T-helper 2 cell (primary cell): Measurements from ENCODE around the gene EVC2.

ENCODE experiments used
- DNase-seq, 5 experiments: peaks; one replicate each; pipeline versions ENCODE4 v3.0.0 to v3.0.0-alpha.2; 2012 to 2022

The EVC2 gene

DNA sequence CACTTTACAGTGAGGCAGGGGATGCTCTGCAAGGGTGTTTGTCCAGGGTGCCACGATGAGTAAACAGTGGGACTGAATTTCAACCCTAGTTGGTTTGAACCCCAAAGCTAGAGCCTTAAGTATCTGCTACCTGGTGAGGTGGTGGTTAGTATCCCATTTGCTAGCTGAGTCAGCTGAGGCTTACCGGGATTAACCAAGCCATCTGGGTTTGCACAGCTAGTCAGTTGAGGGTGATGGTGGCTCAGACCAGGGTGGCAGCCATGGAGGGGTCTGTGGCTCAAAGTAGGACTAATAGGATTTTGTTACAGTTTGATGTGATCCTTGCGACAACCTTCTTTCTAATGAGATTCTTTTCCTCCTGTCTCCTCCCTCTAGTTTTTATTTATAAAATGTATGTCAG is 4.6 kb upstream of the EVC2 start:
- DNase-seq, result no peak

DNA sequence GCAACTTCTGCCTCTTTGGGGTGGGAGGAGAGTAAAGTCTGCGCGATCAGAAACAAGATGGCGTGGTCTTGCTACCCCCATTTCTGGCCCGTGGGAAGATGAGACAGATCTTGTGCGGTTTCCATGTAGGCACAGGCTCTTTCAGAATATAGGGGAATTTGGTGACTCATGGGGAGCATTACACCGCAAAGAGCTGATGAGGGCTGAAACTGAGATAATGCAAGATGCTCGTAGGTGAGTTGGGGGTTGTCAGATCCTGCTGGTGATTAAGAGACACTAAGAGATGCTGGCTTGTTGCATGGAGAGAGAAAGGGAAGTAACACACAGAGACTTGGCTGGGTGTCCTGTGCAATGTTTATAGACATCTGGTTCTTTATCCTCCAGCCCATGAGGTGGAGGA is 4.2 kb upstream of the EVC2 start:
- peak in 2 of 5 experiments; percentile 19 to 63 for DNase-seq

DNA sequence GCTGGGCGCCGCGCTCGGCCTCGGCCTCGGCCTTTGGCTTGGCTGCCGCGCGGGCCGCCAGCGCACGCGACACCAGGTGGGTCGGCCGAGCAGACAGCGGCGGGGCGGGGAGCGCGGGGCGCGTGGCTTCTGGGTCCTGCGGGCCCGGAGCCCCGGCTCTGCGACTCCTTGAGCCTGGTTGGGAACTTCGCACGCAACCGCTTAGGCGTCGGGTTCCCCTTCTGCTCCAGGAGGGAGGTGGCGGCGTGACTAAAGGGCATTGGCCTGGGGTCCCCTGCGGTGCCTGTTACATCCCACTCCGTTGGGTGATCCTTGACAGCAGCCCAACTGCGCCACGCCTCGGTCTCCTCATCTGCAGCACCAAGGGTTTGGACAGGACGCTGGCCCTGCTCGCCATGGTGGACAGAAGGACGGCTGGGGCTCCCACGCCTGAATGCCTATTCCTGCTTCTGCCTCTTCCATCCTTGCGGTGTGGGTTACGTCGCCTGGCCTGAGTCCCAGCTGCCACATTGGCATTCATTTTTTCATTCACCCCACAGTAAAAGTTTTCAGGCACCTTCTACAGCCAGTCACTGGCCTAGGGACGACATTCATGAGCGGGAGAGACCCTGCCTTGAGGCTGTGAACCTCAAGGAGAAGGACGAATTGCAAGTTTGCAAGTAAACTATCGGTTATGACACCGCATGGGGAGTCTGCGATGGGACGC is 3.3 kb upstream of the EVC2 start:
- peak in 1 of 5 experiments; percentile 19 for DNase-seq

DNA sequence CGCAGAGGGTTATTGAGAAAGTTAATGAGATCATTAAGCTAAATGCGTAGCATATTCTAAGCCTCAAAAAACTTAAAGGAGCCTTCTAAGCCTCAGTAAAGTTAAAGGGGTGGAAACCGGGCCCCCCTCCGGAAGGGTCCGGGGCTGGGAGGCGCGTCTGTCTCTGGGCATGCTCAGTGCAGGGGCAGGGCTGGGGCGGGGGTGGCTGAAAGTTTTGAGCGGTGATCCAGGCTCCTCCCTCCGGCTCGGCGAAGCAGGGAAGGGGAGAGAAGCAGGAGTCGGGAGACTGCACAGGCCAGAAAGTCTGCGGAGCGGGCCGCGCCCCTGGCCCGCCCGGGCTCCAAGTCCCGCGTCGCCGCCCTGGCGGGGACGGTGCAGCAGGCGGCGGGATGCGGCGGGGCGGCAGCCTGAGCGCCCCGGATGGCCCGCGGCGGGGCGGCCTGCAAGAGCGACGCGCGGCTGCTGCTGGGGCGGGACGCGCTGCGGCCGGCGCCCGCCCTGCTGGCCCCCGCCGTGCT is 2.7 kb upstream of the EVC2 start, which contains the start of gene EVC:
Gene EVC, plus strand, starts transcription at position 241 of the 518 bp plus-strand sequence. Its CDS starts 180 bp downstream, at position 421.
- peak in 3 of 5 experiments; percentile 11 to 47 (median 24) for DNase-seq

DNA sequence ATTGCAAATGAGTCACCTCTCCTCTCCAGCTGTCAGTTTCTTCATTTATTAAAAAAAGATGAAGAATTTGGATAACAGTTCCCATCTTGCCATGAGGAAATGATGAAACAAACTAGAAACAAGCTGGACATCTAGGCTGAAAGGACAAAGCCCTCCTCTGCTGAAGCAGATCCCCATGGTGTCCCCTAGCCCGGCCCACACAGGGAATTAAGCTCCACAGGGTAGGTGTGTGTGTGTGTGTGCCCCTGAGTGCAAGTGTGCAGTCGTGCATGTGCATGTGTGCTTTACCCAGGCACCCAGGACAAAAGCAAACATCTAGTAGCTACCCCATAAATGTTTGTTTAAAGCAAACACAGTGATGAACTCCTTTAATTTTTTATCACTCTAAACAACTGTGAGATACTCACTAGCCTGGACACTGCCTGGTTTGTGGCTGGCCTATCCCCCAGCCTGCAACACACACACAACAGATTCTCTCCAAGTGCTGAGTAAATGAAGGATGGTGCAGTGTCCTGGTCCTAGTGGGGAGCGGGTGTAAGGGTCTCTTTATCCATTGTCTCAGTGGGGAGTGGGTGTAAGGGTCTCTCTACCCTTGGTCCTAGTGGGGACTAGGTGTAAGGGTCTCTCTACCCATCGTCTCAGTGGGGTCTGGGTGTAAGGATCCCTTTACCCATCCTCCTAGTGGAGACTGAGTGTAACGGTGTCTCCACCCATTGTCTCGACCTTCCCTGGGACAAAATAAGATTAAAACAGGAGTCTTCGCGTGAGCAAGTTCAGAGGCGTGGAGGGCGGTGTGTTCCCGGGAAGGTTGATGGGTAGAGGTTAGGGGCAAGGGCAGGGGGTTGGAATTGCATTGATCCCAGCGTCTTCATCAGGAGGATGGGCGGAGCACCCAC is 2.0 kb upstream of the EVC2 start:
- DNase-seq, result peak in 1 of 5 experiments; percentile 20

DNA sequence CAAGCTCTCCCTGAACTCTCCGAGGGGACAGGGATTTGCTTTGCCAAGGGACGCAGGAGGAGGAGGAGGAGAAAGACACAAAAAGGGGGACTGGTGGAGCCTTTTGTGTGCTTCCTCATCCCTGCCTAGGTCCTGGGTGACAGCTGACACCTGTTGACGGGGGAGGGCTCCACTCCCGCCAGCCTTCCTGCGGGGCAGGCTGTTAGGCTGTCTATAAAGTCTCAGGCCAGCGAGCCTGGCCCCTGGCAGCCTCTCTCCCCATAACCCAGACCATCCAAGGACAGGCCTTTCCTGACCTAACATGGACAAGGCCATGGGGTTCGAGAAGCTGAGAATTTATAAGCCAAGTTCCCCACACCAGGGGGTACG is 832 bp upstream of the EVC2 start:
- no peak for DNase-seq

DNA sequence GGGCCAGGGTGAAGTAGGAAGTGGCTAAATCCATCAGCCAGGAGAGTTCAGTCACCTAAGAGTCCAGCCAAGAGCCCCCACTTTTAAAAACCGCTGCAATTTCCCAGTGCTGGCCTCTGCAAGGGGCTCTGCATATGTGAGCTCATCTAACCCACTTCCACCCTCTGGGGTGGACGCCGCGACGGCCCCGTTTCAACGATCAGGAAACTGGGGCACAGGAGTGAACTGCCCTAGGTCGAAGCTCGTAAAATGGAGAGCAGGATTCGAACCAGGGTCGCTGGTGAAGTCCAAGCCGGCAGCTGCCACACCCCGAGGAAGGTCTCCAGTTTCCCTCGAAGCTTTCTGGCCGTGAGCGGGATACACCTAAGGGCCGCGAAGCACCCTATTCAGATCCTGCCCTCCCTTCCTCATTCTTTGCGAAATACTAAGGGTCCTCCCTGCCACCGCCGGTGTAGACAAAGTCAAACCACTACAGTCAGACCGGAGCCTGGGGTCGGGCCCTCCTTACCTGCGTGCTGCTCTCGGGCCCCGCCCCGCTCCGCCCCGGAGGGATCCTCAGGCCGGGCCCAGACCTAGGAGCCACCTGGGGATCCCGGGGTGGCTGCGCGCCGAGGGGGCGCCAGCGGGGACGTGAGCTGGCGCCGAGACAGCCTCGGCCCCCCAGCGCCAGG is 446 bp downstream of the EVC2 start:
- peak in 1 of 5 experiments; percentile 22 for DNase-seq

DNA sequence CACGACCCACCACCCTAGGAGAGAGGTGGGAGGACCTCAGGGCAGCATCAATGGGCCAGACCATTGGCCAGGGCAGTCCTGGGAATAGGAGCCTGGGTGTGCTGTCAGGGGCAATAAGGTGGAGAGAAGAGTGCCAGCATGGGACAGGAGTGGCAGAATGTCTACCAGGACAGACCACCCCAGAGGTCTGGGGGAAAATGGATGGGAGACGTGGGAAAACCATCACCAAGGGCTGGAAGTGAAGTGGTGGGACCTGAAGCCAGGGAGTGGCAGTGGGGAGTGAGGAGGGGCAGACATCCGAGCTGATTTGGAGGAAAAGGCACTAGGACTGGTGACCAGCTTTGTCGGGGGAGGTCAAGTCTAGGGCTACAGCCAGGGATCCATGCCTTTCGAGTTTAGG is 993 bp downstream of the EVC2 start:
- no peak for DNase-seq

DNA sequence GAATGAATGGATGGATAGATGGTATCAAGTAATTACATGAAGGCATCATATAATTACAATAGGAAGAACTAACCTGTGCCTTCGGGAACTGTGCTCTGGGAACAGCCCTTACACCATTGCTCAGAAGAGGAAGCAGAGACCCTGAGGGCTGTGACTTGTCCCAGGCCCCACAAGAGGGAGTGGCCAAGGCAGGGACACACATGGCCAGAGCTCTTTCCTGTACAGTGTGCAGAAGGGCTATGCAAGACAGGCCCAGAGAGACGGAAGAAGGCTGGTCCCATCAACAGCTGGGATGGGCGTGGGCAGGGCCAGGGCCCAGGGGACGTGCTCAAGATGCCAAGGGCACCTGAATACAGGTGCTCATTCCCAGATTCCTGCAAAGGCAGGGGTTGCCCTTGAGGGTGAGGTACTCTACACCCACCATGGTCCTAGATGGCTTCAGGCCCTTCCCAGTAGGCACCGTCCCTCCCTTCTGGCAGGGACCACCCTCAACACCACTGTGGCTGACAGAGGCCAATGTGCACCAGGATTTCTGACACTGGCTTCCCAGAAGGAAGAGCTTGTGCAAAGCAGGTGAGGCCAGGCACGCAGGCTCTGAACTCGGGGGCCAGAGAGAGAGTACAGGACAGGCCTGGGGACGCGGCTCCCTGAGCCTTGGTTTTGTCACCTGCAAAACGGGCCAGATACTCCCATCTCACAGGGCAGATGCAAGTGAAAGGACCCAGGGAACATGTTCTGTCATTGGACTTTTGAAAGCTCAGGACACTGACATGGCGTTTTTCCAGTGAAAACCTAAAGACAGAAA is 1.7 kb downstream of the EVC2 start:
- DNase-seq, result no peak

DNA sequence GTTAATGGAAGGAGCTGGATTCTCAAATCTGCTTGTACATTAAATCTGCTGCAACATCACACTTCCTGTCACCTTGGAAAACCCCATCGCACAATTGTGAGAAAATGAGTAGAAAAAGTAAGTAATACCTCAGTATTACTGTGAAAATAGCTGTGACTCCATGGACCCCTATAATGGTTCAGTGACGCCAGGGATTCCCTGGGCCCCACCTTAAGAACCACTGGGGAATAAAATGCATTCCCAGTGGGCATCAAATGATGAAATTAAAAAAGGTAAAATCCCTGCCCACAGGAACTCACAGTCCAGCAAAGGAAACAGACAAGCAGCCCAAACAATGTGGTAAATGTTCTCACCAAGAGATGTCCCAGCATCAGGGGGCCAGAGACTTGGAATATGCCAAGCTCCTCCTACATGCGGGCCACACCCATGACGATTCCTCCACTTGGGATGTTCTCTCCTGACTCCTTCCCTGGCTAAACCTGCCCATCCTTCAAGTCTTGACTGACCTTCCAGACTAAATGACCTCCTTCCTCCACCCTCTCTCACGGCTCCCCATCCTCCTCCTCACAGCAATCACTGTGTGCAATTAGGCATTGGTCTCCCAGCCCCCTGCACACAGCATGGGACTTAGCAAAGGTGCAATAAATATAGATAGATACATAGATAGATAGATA is 2.6 kb downstream of the EVC2 start:
- no peak for DNase-seq

DNA sequence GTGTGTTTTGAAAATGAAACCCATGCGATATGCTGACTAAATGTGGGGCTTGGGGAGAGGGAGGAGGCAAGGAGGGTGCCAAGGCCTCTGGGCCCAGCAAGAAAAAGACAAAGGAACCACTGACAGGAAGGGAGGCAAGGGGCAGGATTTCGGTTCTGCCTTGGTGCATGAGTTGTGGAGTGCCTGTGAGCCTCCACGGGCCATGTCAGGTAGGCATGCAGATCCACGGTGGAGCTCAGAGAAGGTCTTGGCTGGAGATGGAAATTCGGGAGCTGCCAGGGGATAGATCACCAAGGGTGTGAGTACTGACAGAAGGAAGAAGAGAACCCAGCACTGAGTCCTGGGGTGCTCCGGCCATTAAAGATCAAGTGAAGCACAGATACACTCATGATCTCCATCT is 4.1 kb downstream of the EVC2 start:
- no peak for DNase-seq

DNA sequence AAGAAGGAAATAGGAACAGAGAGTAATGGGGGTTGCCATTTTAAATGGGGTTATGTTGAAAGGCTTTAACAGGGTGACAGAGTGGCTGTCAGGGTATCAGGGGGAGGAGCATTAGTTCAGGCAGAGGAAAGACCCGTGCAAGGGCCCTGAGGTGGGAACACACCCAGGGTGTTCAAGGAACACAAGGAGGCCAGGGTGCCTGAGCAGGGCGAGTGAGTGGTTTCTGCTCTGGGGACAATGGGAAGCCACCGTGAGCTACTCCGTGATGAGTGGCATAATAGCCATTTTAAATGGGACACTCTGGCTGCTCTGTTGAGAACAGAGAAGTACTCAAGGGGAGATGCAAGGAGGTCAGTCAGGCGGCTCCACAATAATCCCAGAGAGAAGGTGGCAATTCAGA is 4.5 kb downstream of the EVC2 start:
- DNase-seq, result no peak

DNA sequence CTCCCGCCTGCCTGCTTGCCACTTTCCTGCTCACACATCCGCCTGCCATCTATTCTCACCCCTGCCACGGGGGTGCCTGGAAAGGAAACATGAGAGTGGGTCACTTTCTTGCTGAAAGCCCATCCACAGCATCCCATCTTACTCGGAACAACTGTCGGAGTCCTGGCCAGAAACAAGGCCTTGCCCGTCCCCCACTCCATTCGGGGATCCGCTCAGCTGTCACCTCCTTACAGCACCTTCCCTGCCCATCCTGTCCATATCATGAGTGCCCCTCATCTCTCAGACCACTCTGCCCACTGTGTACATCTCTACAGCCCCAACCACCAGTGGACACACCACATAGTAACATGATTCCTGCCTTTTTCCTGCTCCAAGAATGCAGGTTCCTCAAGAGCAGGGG is 6.4 kb downstream of the EVC2 start:
- no peak for DNase-seq

DNA sequence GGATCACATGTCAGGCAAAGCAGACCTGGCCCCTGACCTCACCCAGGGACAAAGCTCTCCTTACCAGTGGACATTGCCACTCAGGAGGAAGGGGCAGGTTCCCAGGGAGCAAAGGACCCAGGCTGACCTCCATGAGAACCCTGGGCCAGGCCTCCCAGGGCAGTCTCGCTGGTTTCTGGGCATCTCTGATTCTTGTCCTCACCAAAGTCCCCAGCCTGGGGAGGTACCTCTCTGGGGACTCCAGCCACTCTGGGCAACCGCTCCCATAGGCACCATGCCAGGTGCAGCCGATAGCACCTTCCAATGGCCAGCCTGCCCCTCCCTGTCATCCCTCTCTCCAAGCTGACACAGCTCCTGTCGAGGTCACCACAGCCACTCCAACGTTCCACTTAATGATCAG is 7.9 kb downstream of the EVC2 start:
- DNase-seq, result no peak

DNA sequence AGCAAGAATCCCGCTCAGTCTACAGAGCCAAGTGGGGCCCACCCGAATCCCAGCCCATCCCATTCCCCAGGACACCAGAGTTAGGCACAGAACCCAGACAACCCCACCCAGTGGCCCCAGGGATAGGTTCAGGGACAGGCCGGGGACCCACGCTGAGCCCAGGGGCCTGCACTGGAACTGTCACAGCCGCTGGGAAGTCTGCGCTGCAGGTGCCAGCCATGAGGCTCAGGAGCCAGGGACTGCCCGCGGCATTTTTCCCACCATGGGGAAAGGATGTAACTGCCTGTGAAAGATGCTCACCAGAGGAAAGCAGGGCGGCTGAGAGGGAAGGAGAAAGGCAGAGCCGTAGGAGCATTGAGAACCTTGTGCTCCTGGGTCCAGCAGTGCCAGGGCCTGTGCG is 12.0 kb downstream of the EVC2 start:
- DNase-seq, result no peak

DNA sequence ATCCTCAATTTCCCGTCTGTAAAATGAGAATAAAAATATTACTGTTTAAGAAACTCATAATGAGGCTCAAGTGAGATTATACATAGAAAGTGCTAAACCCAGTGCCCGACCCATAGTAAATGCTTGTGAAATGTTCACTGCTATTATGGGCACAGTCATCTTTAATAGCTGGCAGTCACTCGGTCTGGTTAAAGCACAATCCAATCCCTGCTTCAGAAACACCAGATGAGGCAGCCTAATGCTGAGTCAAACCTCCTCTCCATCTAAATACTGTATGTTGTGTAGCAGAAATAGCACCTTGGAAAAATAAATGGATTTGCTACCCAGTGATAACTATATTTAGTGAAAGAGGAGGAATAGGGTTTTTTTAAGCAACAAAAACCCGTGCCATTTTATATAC is 14.5 kb downstream of the EVC2 start:
- DNase-seq, result no peak

DNA sequence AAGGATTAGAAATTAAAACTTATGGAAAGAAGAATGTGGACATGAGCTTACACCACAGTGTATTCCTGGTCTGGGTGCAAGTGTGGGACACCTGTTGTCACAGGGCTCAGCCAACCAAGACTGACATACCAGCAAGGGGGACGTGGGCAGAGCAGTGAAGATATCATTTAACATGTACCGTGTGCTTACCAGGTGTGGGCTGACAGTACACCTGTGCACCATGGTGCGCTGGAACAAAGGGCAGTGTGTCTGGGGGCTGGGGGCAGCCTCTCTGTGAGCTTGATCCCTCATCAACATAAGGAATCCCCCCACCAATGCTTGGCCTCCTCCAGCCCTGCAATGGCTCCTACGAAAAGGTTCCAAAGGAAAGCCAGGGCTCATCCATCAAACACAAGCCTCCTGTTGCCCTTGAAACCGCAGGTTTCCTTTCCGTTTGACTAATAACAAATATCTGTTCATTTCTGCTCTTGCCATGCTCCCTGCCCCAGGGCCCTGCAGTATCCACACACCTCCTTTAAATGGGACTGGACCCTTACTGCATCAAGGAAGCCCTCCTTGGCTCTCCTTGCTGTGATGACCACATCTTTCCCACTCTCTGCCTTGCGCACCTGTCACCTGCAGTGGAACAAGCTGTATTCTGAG is 16.7 kb downstream of the EVC2 start:
- DNase-seq, result no peak

DNA sequence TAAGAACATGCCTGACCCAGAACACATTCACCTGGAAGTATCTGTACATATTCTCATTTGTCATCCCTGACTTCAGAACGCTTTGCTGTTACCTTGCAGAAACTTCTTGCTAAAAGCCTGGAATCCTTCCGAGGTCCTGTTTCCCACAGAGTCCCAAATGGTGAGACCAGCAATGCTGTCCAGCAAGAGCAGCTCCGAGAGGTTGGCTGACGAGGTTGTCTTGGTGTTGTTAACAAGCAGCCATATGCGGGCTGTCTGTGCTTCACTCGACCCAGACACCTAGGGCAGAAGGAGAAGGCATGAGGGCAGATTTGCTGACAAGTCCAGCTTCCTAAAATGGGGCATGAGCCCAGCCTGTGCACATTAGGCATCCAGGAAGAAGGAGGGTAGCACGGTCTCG is 19.3 kb downstream of the EVC2 start:
- DNase-seq, result no peak

DNA sequence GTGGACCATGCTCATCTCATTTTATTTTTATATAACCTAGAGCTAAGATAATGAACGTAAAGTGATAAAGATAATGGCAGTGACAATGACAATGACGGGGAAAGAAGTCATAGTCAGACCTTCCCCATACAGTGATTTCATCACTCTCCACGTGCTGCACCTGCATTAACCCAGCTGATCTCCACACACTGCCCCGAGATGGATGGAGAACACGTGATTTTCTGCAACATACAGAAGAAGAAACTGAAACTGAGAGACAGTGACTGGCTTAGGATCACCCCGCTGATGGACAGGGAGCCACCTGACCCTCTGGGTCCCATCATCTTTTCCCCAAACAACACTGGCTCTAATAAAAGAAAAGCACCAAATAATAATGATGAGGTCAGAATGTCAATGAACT is 22.0 kb downstream of the EVC2 start:
- DNase-seq, result no peak

DNA sequence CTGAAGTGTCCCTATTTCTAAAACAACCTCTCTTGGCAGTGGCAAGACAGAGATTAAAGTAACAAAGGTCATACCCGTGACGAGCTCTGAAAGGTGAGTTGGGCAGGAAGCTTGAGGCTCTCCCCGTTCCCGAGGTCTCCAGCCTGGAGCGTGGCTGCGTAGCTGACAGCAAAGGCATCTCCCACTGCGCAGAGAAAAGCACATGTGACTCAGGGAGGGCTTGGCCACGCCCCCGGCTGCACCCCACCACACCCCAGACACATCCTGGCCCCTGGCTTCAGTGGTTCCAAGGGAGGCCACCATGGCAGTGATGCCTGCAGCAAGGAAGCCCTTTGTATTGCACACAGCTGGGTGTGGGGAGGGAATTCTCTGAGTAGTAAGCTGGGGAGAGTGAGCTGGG is 23.1 kb downstream of the EVC2 start:
- no peak for DNase-seq

DNA sequence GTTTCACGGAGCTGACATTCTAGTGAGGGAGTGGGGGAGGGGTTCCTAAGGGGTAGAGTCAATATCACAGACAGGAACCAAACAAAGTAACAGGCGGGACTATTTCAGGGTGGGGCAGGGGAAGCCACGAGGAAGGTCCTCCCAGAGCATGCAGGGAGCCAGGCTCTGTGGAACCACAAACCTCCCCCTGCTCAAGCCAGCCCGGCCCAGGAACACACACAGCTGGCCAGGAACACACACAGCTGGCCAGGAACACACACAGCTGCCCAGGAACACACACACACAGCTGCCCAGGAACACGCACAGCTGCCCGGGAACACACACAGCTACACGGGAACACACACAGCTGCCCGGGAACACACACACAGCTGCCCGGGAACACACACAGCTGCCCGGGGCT is 24.8 kb downstream of the EVC2 start:
- DNase-seq, result no peak
